Right lobe of liver (tissue), 4 donors: ENCODE results near the gene THOC7.

Source experiments
- POLR2A ChIP-seq: fragments of 450-650 bp; IDR thresholded peaks from one replicate; pipeline ENCODE4 v1.6.1; 2017; ENCODE audit warnings: antibody characterized with exemption, mild to moderate bottlenecking
- TF ChIP-seq, protein P1 (sequence below), 4 donors: fragments of 200-600 bp in 3 of 4; fragments of 450-650 bp in 1 of 4; IDR thresholded peaks; one replicate each; pipeline versions ENCODE4 v1.5.1 to v1.8.0; 2016 to 2022; ENCODE audit warnings: antibody characterized with exemption in 4 of 4, mild to moderate bottlenecking in 2 of 4
- donor health status: DM: no; HTN: no; CAD: no.
- donor health status: DM: no; HTN: no; CAD: no.
- donor health status: DM: no; HTN: yes; CAD: no.

DNA sequence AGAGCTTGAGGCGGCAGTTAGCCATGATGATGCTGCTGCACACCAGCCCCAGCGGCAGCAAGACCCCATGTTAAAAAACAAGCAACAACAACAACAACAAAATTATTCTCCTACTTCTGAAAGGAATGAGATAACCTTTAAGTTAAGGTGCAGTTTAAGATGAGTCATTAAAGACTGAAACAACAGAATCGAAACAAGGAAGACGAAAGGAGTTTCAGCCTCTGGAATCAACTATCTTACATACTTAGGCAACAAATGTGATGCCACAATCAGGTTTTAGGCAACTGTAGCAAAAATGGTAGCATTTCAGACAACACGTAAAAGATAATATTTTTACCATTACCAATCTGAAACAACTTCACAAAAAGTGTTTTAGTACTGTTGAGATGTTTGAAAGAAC, 36.4 kb upstream of the THOC7 start:
- TF ChIP-seq, protein P1, sequence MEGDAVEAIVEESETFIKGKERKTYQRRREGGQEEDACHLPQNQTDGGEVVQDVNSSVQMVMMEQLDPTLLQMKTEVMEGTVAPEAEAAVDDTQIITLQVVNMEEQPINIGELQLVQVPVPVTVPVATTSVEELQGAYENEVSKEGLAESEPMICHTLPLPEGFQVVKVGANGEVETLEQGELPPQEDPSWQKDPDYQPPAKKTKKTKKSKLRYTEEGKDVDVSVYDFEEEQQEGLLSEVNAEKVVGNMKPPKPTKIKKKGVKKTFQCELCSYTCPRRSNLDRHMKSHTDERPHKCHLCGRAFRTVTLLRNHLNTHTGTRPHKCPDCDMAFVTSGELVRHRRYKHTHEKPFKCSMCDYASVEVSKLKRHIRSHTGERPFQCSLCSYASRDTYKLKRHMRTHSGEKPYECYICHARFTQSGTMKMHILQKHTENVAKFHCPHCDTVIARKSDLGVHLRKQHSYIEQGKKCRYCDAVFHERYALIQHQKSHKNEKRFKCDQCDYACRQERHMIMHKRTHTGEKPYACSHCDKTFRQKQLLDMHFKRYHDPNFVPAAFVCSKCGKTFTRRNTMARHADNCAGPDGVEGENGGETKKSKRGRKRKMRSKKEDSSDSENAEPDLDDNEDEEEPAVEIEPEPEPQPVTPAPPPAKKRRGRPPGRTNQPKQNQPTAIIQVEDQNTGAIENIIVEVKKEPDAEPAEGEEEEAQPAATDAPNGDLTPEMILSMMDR (IDR thresholded peaks at IDR 0.05): no peak
- no peak for TF ChIP-seq POLR2A
